Camera-type eye (tissue), 1 donor: Measurements from ENCODE around the gene MID2. TPM values are rescaled to one million over a fixed set of nuclear protein-coding genes. Genes with fewer than 3 reads are reported as not detected.

ENCODE experiments used
- total RNA-seq: library from RNA; depleted of rRNA; stranded (reverse); fragments of >200 nt; gene quantifications from one replicate; pipeline ENCODE4 v1.2.3, GENCODE V29; 2014

Gene MID2, protein sequence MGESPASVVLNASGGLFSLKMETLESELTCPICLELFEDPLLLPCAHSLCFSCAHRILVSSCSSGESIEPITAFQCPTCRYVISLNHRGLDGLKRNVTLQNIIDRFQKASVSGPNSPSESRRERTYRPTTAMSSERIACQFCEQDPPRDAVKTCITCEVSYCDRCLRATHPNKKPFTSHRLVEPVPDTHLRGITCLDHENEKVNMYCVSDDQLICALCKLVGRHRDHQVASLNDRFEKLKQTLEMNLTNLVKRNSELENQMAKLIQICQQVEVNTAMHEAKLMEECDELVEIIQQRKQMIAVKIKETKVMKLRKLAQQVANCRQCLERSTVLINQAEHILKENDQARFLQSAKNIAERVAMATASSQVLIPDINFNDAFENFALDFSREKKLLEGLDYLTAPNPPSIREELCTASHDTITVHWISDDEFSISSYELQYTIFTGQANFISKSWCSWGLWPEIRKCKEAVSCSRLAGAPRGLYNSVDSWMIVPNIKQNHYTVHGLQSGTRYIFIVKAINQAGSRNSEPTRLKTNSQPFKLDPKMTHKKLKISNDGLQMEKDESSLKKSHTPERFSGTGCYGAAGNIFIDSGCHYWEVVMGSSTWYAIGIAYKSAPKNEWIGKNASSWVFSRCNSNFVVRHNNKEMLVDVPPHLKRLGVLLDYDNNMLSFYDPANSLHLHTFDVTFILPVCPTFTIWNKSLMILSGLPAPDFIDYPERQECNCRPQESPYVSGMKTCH
- total RNA-seq, result 21.8 TPM

DNA sequence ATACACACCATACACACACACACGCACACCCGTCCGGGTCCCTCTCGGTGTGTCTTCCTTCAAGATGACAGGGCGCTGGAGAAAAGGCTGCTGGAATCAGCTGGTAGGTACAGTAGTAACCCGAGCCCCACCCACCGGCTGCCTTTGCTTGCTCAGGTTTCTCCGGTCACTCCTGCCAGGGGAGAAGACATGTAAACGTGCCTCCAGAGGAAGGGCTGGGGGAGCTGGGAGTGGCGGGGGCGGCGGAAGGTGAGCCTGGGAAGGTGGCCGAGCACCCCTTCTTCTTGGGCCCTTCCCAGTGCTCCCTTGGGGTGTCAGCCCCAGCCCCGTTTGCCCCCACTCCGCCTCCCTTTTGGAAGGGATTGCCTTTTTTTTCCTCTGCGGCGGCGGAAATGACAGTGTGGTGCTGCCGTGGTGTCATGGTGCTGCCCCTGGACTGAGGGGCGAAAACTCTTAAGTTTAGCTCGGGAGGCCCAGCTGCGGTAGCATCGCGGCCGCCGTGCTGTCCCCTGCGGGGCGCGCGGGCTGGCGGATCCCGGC is at the start of gene MID2:
MID2 (plus strand) TSS at position 169 of the 540 bp plus-strand sequence. CDS start 561 bp downstream, outside the sequence.

DNA sequence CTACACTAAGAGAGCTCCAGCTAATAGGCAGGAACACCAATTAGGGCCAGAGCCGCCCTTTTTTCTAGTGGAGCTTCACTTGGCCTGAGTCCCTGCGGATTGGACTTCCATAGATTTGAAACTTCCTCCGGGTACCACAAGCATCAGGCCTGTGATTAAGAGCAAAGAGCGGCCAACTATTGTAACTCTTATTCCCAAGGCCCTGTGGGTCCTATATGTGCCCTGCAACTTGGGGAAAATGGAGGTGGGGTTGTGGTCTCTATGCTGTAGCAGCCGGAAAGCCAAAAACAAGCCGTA is 48.2 kb upstream of the MID2 start, which contains the start of gene NCBP2L:
NCBP2L (plus strand) TSS at position 198 of the 297 bp plus-strand sequence. CDS start 16,488 bp downstream, outside the sequence.

Other genes starting within 250 kb of the MID2 start
- gene PRPS1, start 197.4 kb upstream of the MID2 start, total RNA-seq, result 33.0 TPM
- gene TSC22D3, start 50.1 kb upstream of the MID2 start, total RNA-seq, result 94.8 TPM
- not detected for gene NCBP2L, start 48.1 kb upstream of the MID2 start, total RNA-seq
- gene TEX13B, start 156.5 kb downstream of the MID2 start, total RNA-seq, result not detected
- gene VSIG1, start 219.2 kb downstream of the MID2 start, total RNA-seq, result 0.33 TPM